WERI-Rb-1 (cell line): ENCODE measurements around the gene UMAD1.
"Not testable (repeated sequence)": the region's sequence is repeated elsewhere in the genome, so short reads cannot be mapped to it uniquely, and the experiment has no call there.

Experiments used
- DNase-seq: peaks from one replicate; pipeline ENCODE4 v3.0.0-alpha.2; 2020
- H3K27ac ChIP-seq: fragments of 250-450 bp; sonication (Bioruptor Pico); 2 replicates; pipeline ENCODE4 v1.5.1; 2020; ENCODE audit warnings: mild to moderate bottlenecking, moderate library complexity
- H3K27me3 ChIP-seq: fragments of 250-450 bp; sonication (Bioruptor Pico); 2 replicates; pipeline ENCODE4 v1.5.1; 2021; ENCODE audit warnings: mild to moderate bottlenecking, low read depth, moderate library complexity; ENCODE audit not compliant: insufficient read depth, severe bottlenecking
- H3K36me3 ChIP-seq: fragments of 250-450 bp; sonication (Bioruptor Pico); 2 replicates; pipeline ENCODE4 v1.5.1; 2020; ENCODE audit warnings: mild to moderate bottlenecking, moderate library complexity
- H3K4me3 ChIP-seq: 2 replicates; pipeline ENCODE4 v1.5.1; 2011; ENCODE audit warnings: low read depth, mild to moderate bottlenecking, control low read depth, low read length
- H3K9me3 ChIP-seq: fragments of 250-450 bp; sonication (Bioruptor Pico); 2 replicates; pipeline ENCODE4 v1.5.1; 2021; ENCODE audit warnings: mild to moderate bottlenecking, moderate library complexity; ENCODE audit not compliant: severe bottlenecking
- CTCF ChIP-seq: IDR thresholded peaks from 2 replicates; pipeline ENCODE4 v1.5.1; 2011; ENCODE audit warnings: low read depth, mild to moderate bottlenecking, control low read depth, inconsistent platforms, low read length

UMAD1 gene

GRCh38 chr7:7819442-7820247 lies 179.1 kb downstream of the UMAD1 start:
- Histone ChIP-seq H3K27ac (no peak overlapping the region), H3K9me3 (no peaks in the 10 kb centered on the region), H3K27me3 (no peaks in the 10 kb centered on the region), H3K4me3 (no peak overlapping the region), H3K36me3 (no peaks in the 10 kb centered on the region)
- DNase-seq, result no peak
- TF ChIP-seq CTCF, result no peak

- Histone ChIP-seq H3K4me3 (no peak overlapping the region), H3K27ac (no peak overlapping the region), H3K27me3 (no peaks in the 10 kb centered on the region), H3K36me3 (no peaks in the 10 kb centered on the region), H3K9me3 (no peaks in the 10 kb centered on the region)
- TF ChIP-seq CTCF, result no peak
- no peak for DNase-seq
Measured at GRCh38 chr7:7820409-7820808, 179.9 kb downstream of the UMAD1 start.

DNA sequence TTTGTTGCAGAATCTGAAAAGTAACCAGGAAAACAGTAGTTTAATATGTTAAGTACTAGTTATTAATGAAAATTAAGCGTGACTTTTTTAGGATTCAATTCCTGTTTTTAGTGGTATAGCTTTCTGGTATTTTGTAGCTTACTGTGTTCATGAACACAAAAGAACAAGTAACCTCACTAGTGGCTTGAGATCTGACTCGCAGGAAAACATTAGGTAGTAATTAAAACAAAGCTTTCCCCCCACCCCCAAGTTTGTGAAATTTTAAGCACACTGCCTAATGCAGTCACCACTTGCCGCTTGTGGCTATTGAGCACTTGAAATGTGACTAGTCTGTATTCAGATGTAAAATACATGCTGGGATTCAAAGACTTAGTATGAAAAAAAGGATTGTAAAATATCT lies 180.4 kb downstream of the UMAD1 start:
- no peak overlapping the region for H3K4me3 ChIP-seq

DNA sequence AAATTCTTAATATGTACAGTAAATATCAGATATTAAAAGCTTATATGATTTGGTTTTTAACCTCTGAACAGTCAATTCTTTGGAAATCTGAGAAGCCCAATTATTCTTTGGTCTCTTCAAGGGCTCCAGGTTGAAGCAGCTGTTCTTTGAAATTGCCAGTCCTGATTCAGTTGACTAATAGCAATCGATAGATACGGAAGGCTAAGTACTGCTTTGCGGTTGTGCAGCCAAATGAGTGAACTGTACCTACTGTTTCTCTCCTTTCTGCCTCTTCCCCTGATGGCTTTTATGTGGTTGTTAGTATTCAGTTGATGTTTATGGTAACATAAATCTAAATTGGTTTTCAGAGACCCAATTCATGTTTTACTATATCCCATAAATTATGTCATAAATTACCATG lies 181.0 kb downstream of the UMAD1 start:
- no peak overlapping the region for H3K27ac ChIP-seq

More for the DNA sequence above, 180.4 kb downstream of the UMAD1 start:
- Histone ChIP-seq H3K27me3 (no peaks in the 10 kb centered on the region), H3K36me3 (no peaks in the 10 kb centered on the region), H3K27ac (no peak overlapping the region), H3K9me3 (no peaks in the 10 kb centered on the region)
- DNase-seq, result no peak
- no peak for TF ChIP-seq CTCF

GRCh38 chr7:7825294-7825693 lies 184.7 kb downstream of the UMAD1 start:
- not testable (repeated sequence) for H3K36me3 ChIP-seq, H3K4me3 ChIP-seq, DNase-seq, H3K27ac ChIP-seq, H3K27me3 ChIP-seq, H3K9me3 ChIP-seq

More for the DNA sequence above, 181.0 kb downstream of the UMAD1 start:
- no peak for TF ChIP-seq CTCF
- Histone ChIP-seq H3K9me3 (no peaks in the 10 kb centered on the region), H3K36me3 (no peaks in the 10 kb centered on the region), H3K4me3 (no peak overlapping the region), H3K27me3 (no peaks in the 10 kb centered on the region)
- no peak for DNase-seq

DNA sequence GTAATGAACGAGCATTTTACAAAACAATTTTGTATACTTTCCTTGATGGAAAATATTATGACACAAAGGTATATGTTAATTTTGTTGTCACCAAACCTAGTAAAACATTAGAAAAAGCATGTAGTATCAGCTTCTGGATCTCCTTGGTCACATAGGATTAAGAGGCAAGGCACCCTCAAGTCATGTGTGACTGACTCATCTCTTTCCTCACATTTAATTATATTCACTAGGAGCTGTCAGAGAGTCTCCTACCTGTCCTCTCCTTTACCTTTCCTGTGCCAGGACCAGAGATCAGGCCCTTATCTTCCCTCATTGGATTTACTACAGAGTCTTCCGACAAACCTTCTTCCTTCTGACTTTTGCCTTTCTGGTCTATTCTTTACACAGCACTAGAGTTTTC lies 189.1 kb downstream of the UMAD1 start:
- no peaks in the 10 kb centered on the region for H3K9me3 ChIP-seq
- no peak overlapping the region for H3K4me3 ChIP-seq
- TF ChIP-seq CTCF, result no peak
- no peak overlapping the region for H3K27ac ChIP-seq
- H3K36me3 ChIP-seq, result no peaks in the 10 kb centered on the region
- no peak for DNase-seq
- H3K27me3 ChIP-seq, result no peaks in the 10 kb centered on the region
